Choroid plexus epithelial cell (primary cell): ENCODE results near the gene RBP7.

ENCODE experiments used
- DNase-seq: peaks from one replicate; pipeline ENCODE4 v3.0.0-alpha.2; 2010; ENCODE audit warnings: low read depth
- H3K4me3 ChIP-seq: 2 replicates; pipeline ENCODE4 v1.5.1; 2011; ENCODE audit warnings: low read depth, mild to moderate bottlenecking, control low read depth, low read length, moderate library complexity
- CTCF ChIP-seq: conservative IDR thresholded peaks from 2 replicates; pipeline ENCODE4 v1.5.1; 2011; ENCODE audit warnings: low read depth, mild to moderate bottlenecking, control low read depth, inconsistent platforms, low read length, moderate library complexity

The RBP7 gene

GRCh38 chr1:10059342-10059718 is 62.3 kb downstream of the RBP7 start:
- no peak for DNase-seq
- H3K4me3 ChIP-seq, result no peak overlapping the region
- TF ChIP-seq CTCF, result no peak

- no peak overlapping the region for H3K4me3 ChIP-seq
- TF ChIP-seq CTCF, result no peak
- DNase-seq, result no peak
Measured at GRCh38 chr1:10060311-10061100, 63.5 kb downstream of the RBP7 start.

GRCh38 chr1:10061276-10061675 is 64.2 kb downstream of the RBP7 start:
- no peak for DNase-seq
- TF ChIP-seq CTCF, result no peak
- H3K4me3 ChIP-seq, result no peak overlapping the region

GRCh38 chr1:10063878-10064277 is 66.8 kb downstream of the RBP7 start:
- TF ChIP-seq CTCF, result no peak
- DNase-seq, result no peak
- H3K4me3 ChIP-seq, result no peak overlapping the region

GRCh38 chr1:10064416-10065343 is 67.7 kb downstream of the RBP7 start:
- no peak for DNase-seq
- no peak for TF ChIP-seq CTCF
- no peak overlapping the region for H3K4me3 ChIP-seq

GRCh38 chr1:10065344-10065685 is 68.3 kb downstream of the RBP7 start:
- TF ChIP-seq CTCF, result no peak
- no peak overlapping the region for H3K4me3 ChIP-seq
- DNase-seq, result no peak
